Adrenal gland (tissue), 12 donors: ENCODE data around the gene CDC42. TPM values are rescaled to one million over a fixed set of nuclear protein-coding genes. Genes with fewer than 3 reads are reported as not detected.

Experiments
- DNase-seq, 7 donors: peaks; one replicate each; pipeline ENCODE4 v3.0.0-alpha.2; 2019 to 2020
- H3K27ac ChIP-seq, 5 donors: fragments of 200-600 bp; sonication (generic) in 4 of 5; 1 replicate in 3 of 5; 2 replicates in 2 of 5; pipeline versions ENCODE4 v1.5.1 to v1.8.0; 2016 to 2020; ENCODE audit warnings: mild to moderate bottlenecking in 1 of 5
- H3K27me3 ChIP-seq: fragments of 200-600 bp; 2 replicates; pipeline ENCODE4 v1.8.0; 2021
- H3K36me3 ChIP-seq, 2 donors: fragments of 200-600 bp; replicated peaks in 1 of 2; 1 replicate in 1 of 2; 2 replicates in 1 of 2; pipeline versions ENCODE4 v1.5.1 to v1.8.0; 2018 to 2022
- H3K4me1 ChIP-seq, 2 donors: fragments of 200-600 bp; replicated peaks in 1 of 2; 1 replicate in 1 of 2; 2 replicates in 1 of 2; pipeline versions ENCODE4 v1.5.1 to v1.8.0; 2018 to 2021
- H3K4me3 ChIP-seq, 4 donors: fragments of 200-600 bp; sonication (generic) in 3 of 4; one replicate each; pipeline ENCODE4 v1.5.1; 2016 to 2018
- H3K9me3 ChIP-seq, 3 donors: fragments of 200-600 bp; sonication (generic) in 1 of 3; replicated peaks in 1 of 3; 1 replicate in 2 of 3; 2 replicates in 1 of 3; pipeline versions ENCODE4 v1.5.1 to v1.8.0; 2016 to 2021
- POLR2A ChIP-seq, 2 donors: fragments of 450-650 bp; IDR thresholded peaks; one replicate each; pipeline ENCODE4 v1.6.1; 2017; ENCODE audit warnings: antibody characterized with exemption in 2 of 2, mild to moderate bottlenecking in 2 of 2, moderate library complexity in 1 of 2
- WGBS, 4 donors: extraction: QIAGEN DNeasy Blood & Tissue Kit in 2 of 4; methylation state at CpG; one replicate each; pipeline versions ENCODE4 v1.1.5 to v1.1.7; 2013 to 2017; 5-methylcytosine and 5-hydroxymethylcytosine counted together
- intact Hi-C, 2 donors: fragments of 100-400 bp; cut with DNase I; formaldehyde crosslinking; loops; one replicate each; pipeline versions ENCODE4 v1.14.1 to v1.15.0; 2022 to 2023
- polyA plus RNA-seq, 3 donors: library from polyadenylated mRNA; stranded (reverse); fragments of 200-250 nt in 2 of 3; fragments of 350-450 nt in 1 of 3; fragmentation: Illumina TruSeq in 1 of 3; extraction: RNeasy Lipid Tissue Mini Kit (QIAGEN cat#74804) in 1 of 3; gene quantifications; one replicate each; pipeline ENCODE4 v1.2.3, GENCODE V29; 2013 to 2014
- total RNA-seq, 9 donors: library from RNA; depleted of rRNA in 4 of 9; stranded (reverse); fragments of >200 nt in 4 of 9; fragments of 120-200 nt in 1 of 9; fragmentation: NEBNext Ultra II Directional in 1 of 9; extraction: Animal tissue kit (Norgen Biotek cat#: 25700) in 1 of 9; gene quantifications; one replicate each; pipeline versions ENCODE4 v1.1.0 to v1.2.4, GENCODE V29; 2013 to 2023
- TF ChIP-seq, protein P1 (sequence below), 6 experiments: fragments of 450-650 bp in 4 of 6; fragments of 200-600 bp in 2 of 6; sonication (generic) in 1 of 6; IDR thresholded peaks; 1 replicate in 5 of 6; 2 replicates in 1 of 6; pipeline versions ENCODE4 v1.5.1 to v1.8.0; 2016 to 2021; ENCODE audit warnings: antibody characterized with exemption in 6 of 6, mild to moderate bottlenecking in 2 of 6, moderate library complexity in 1 of 6
- donor health status: healthy with polysubstance abuse.
- donor health status: Bipolar disorder and iron deficiency.
- donor health status: DM: yes; HTN: yes; CAD: no.
- donor health status: DM: no; HTN: no; CAD: no.
- donor health status: DM: no; HTN: no; CAD: no.
- donor health status: DM: yes; HTN: yes; CAD: no.

The CDC42 gene
- total and polyA plus RNA-seq, 12 donors, result 69.6 to 351 (median 215) TPM

DNA sequence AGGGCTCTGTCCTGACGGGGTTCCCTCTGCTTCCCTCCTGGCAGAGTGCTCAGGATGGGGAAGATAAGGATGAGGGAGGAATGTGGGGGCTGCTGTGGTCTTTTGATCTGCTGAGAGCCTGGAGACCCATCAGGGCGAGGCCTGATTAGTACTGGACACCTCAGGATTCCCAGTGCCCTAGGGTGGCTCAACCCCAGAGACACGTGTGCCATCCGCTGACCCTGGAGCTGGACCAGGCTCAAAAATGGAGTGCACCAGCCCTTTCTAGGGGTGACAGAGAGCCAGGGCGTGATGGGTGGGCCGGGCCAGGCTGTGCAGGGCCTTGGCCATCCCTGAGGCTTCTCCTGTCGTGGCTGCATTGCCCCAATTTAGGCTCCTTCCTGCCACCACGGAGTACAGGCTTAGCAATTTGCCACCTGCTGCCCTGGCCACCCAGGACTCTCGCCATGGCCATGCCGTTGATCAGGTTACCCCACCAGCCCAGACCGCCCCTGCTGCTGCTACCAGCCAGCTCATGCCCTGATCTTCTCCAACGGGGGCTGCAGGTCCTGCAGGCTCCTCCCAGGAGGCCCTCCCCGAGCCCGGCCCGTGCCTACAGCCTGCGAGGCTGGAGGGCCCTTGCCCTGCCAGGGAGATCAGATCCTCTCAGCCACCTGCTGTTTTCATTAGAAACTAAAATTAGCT lies 80.9 kb downstream of the CDC42 start:
- H3K27ac ChIP-seq, result peak overlapping the region in 2 of 5 donors; percentile 3 to 35
- H3K9me3 ChIP-seq, result no peaks in the 10 kb centered on the region
- peaks cover 0 to 7% of the 10 kb centered on the region in 2 donors for H3K4me1 ChIP-seq
- TF ChIP-seq, protein P1, sequence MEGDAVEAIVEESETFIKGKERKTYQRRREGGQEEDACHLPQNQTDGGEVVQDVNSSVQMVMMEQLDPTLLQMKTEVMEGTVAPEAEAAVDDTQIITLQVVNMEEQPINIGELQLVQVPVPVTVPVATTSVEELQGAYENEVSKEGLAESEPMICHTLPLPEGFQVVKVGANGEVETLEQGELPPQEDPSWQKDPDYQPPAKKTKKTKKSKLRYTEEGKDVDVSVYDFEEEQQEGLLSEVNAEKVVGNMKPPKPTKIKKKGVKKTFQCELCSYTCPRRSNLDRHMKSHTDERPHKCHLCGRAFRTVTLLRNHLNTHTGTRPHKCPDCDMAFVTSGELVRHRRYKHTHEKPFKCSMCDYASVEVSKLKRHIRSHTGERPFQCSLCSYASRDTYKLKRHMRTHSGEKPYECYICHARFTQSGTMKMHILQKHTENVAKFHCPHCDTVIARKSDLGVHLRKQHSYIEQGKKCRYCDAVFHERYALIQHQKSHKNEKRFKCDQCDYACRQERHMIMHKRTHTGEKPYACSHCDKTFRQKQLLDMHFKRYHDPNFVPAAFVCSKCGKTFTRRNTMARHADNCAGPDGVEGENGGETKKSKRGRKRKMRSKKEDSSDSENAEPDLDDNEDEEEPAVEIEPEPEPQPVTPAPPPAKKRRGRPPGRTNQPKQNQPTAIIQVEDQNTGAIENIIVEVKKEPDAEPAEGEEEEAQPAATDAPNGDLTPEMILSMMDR (IDR thresholded peaks at IDR 0.05), result no peak
- TF ChIP-seq POLR2A (IDR thresholded peaks at IDR 0.05), result no peak
- intact Hi-C loops, result loop anchor here (10.0 kb wide), 1 partner anchor 281 kb away; no protein-coding TSS in a partner anchor
- no peak for DNase-seq
- H3K36me3 ChIP-seq, result no peaks in the 10 kb centered on the region
- H3K4me3 ChIP-seq, result no peak overlapping the region
- 64 to 74% (median 70%) methylated on average over 9 to 16 of the region's 16 CpGs for WGBS, 4 donors
- no peaks in the 10 kb centered on the region for H3K27me3 ChIP-seq

DNA sequence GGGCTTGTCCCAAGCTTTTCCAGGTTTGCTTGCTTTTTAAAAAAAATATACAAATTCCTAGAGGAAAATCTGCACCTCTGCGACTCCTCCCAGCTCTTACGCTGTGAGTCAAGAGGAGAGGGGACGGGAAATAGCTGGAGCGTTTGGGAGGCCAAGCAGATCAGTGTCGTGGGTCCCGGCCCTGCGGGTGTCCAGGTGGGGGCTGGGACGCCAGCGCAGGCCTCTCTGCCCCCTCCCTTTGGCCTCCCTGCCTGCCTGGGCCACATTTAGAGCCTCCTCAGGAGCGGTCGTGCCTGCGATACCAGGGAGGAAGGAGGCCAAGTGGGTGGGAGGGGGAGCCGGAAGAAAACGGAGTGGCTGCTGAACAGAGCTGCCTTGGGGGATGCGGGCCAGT lies 81.4 kb downstream of the CDC42 start:
- no peak for DNase-seq
- Histone ChIP-seq H3K9me3 (no peaks in the 10 kb centered on the region), H3K4me3 (no peak overlapping the region), H3K27me3 (no peaks in the 10 kb centered on the region), H3K36me3 (no peaks in the 10 kb centered on the region), H3K27ac (no peak overlapping the region), H3K4me1 (peaks cover 0 to 7% of the 10 kb centered on the region in 2 donors)
- intact Hi-C loops, result loop anchor here (10.0 kb wide), 1 partner anchor 281 kb away; no protein-coding TSS in a partner anchor
- 39 to 61% (median 57%) methylated on average over 12 to 15 of the region's 15 CpGs for WGBS, 4 donors
- TF ChIP-seq, protein P1 (IDR thresholded peaks at IDR 0.05), result no peak

DNA sequence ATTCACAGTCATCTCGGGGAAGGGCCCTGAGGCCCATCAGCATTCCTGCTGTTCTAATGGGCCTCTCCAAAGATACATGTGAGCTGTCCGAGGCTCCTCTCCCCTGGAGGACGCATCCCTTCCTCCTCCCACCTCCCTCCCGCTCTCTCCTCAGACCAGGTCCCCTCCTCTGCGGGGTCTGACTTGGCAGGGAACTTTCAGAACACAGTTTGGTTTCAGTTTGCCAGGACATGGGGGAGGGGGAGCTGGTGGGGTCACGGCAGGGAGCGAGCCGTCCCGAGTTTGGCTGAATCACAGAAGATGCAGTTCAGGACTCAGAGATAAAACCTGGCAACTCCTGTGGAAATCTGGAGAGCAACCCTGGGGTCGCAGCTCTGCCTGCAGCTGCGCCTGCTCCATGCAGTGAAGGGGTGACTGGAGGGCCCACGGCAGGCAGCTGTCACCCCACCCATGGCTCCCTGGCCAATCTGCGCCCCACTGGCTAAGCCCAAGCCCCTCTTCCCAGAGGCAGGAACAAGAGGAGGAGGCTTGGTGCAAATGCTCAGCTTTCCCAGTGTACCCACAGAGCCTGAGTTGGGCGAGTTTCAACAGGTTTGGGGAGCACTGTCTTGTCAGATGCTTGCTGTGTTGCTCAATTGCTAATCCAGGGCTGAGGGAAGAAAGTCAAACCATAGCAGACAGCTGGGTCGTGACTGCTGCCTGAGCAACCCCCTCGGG lies 84.7 kb downstream of the CDC42 start:
- Histone ChIP-seq H3K4me3 (no peak overlapping the region), H3K9me3 (no peaks in the 10 kb centered on the region), H3K27me3 (no peaks in the 10 kb centered on the region), H3K4me1 (peaks cover 4 to 9% of the 10 kb centered on the region in 2 donors), H3K27ac (peak overlapping the region in 2 of 5 donors; percentile 17), H3K36me3 (no peaks in the 10 kb centered on the region)
- TF ChIP-seq, protein P1 (IDR thresholded peaks at IDR 0.05), result no peak
- no peak for TF ChIP-seq POLR2A (IDR thresholded peaks at IDR 0.05)
- 42 to 61% (median 50%) methylated on average over 2 to 16 of the region's 16 CpGs for WGBS, 4 donors
- intact Hi-C loops, result loop anchor here (10.0 kb wide), 1 partner anchor 278 kb away; no protein-coding TSS in a partner anchor
- peak in 1 of 7 donors; percentile 55 for DNase-seq

- H3K27ac ChIP-seq, result no peak overlapping the region
- peaks cover 12 to 13% of the 10 kb centered on the region in 2 donors for H3K4me1 ChIP-seq
- H3K9me3 ChIP-seq, result no peaks in the 10 kb centered on the region
- intact Hi-C loops, result loop anchor here (10.0 kb wide), 1 partner anchor 276 kb away; no protein-coding TSS in a partner anchor
- DNase-seq, result peak in 1 of 7 donors; percentile 24
- TF ChIP-seq, protein P1 (IDR thresholded peaks at IDR 0.05), result no peak
- H3K4me3 ChIP-seq, result no peak overlapping the region
- H3K36me3 ChIP-seq, result no peaks in the 10 kb centered on the region
- H3K27me3 ChIP-seq, result no peaks in the 10 kb centered on the region
- WGBS, 4 donors, result 77 to 91% (median 85%) methylated on average over 7 to 15 of the region's 15 CpGs
Observed at GRCh38 chr1:22139066-22139594, 86.6 kb downstream of the CDC42 start.
